HCT116 (cell line): ENCODE measurements around the gene LHX3. TPM values are rescaled to one million over a fixed set of nuclear protein-coding genes. Genes with fewer than 3 reads are reported as not detected.

Source experiments
- ATAC-seq: fragments of 200-7000 bp; cut with Tn5 transposase; 2 replicates; pipeline ENCODE4 v1.9.1; 2020; ENCODE audit warnings: mild to moderate bottlenecking, moderate library complexity
- BruUV-seq: library from RNA; stranded (reverse); fragments of 400-500 nt; replicated peaks from 2 replicates; lab custom pipeline; 2021; lab: Mats Ljungman, UMichigan
- CTCF ChIA-PET: fragments of 300-600 bp; sonication (Branson Sonifier 250); formaldehyde crosslinking; loops from one replicate; lab custom pipeline; 2021; ENCODE audit warnings: antibody characterized with exemption; lab: Charles Lee
- POLR2A ChIA-PET: fragments of 300-600, 350-600 bp; sonication (Branson Sonifier 250); formaldehyde crosslinking; loops from one replicate; lab custom pipeline; 2021; ENCODE audit warnings: antibody characterized with exemption; lab: Charles Lee
- RAD21 ChIA-PET, 2 experiments: fragments of 300-600 bp; sonication (Branson Sonifier 250); formaldehyde crosslinking; loops; one replicate each; lab custom pipeline; 2023; ENCODE audit warnings: low total read pairs in 2 of 2; ENCODE audit not compliant: uncharacterized antibody in 2 of 2, unreplicated experiment in 2 of 2, low non-redundant PET in 1 of 2; lab: Charles Lee
- DNase-seq: peaks from one replicate; pipeline ENCODE4 v3.0.0-alpha.2; 2010; ENCODE audit warnings: low read depth, low spot score
- H2AFZ ChIP-seq: fragments of 200-600 bp; shearing (Covaris generic), sonication (generic); 2 replicates; pipeline ENCODE4 v1.6.1; 2017; ENCODE audit warnings: low read depth, mixed run types, mixed read lengths, antibody characterized with exemption, low read length; ENCODE audit not compliant: poor library complexity, severe bottlenecking
- H3K27ac ChIP-seq: 2 replicates; pipeline ENCODE4 v1.5.1; 2012; ENCODE audit warnings: low read depth, low read length
- H3K27me3 ChIP-seq: fragments of 200-600 bp; sonication (generic); 2 replicates; pipeline ENCODE4 v1.6.1; 2016; ENCODE audit warnings: mixed run types, low read length, mixed read lengths; ENCODE audit not compliant: insufficient read depth
- H3K36me3 ChIP-seq, 2 experiments: fragments of 200-500 bp in 1 of 2; fragments of 200-600 bp in 1 of 2; sonication (Bioruptor generic) in 1 of 2; sonication (generic) in 1 of 2; 2 replicates each; pipeline versions ENCODE4 v1.5.1 to v1.6.1; 2014 to 2016; ENCODE audit warnings: low read length in 2 of 2, inconsistent platforms in 1 of 2, mixed read lengths in 1 of 2, mixed run types in 1 of 2; ENCODE audit not compliant: insufficient read depth in 2 of 2, control insufficient read depth in 1 of 2
- H3K4me1 ChIP-seq, 2 experiments: fragments of 200-600 bp in 1 of 2; sonication (generic) in 1 of 2; 2 replicates each; pipeline versions ENCODE4 v1.5.1 to v1.6.1; 2012 to 2017; ENCODE audit warnings: low read length in 2 of 2, inconsistent platforms in 1 of 2, mild to moderate bottlenecking in 1 of 2, mixed read lengths in 1 of 2, mixed run types in 1 of 2, moderate library complexity in 1 of 2; ENCODE audit not compliant: insufficient read depth in 2 of 2, control insufficient read depth in 1 of 2
- H3K4me2 ChIP-seq: fragments of 200-600 bp; sonication (generic); 2 replicates; pipeline ENCODE4 v1.6.1; 2017; ENCODE audit warnings: mixed run types, low read length, mixed read lengths
- H3K4me3 ChIP-seq, 2 experiments: fragments of 200-600 bp in 1 of 2; sonication (generic) in 1 of 2; replicated peaks in 1 of 2; 2 replicates each; pipeline ENCODE4 v1.5.1; 2011 to 2016; ENCODE audit warnings: low read length in 2 of 2, control low read depth in 1 of 2, low read depth in 1 of 2, mild to moderate bottlenecking in 1 of 2, mixed read lengths in 1 of 2, mixed run types in 1 of 2
- H3K79me2 ChIP-seq: fragments of 200-600 bp; sonication (generic); 2 replicates; pipeline ENCODE4 v1.6.1; 2017; ENCODE audit warnings: mild to moderate bottlenecking, mixed run types, low read length, moderate library complexity, mixed read lengths; ENCODE audit not compliant: insufficient read depth
- H3K9ac ChIP-seq: fragments of 200-600 bp; sonication (generic); 2 replicates; pipeline ENCODE4 v1.6.1; 2016; ENCODE audit warnings: low read length, mixed read lengths
- H3K9me2 ChIP-seq: fragments of 200-600 bp; sonication (generic), shearing (Covaris generic); 2 replicates; pipeline ENCODE4 v1.6.1; 2017; ENCODE audit warnings: mixed run types, mild to moderate bottlenecking, moderate library complexity; ENCODE audit not compliant: insufficient read depth
- H3K9me3 ChIP-seq, 2 experiments: fragments of 200-500 bp in 1 of 2; fragments of 200-600 bp in 1 of 2; sonication (Bioruptor generic) in 1 of 2; sonication (generic) in 1 of 2; 2 replicates each; pipeline ENCODE4 v1.6.1; 2014 to 2017; ENCODE audit warnings: low read length in 2 of 2, mixed read lengths in 2 of 2, inconsistent platforms in 1 of 2, low read depth in 1 of 2, mild to moderate bottlenecking in 1 of 2, mixed run types in 1 of 2, moderate library complexity in 1 of 2; ENCODE audit not compliant: control insufficient read depth in 1 of 2, insufficient read depth in 1 of 2
- H4K20me1 ChIP-seq: fragments of 200-600 bp; sonication (generic), shearing (Covaris generic); 2 replicates; pipeline ENCODE4 v1.6.1; 2017; ENCODE audit warnings: mixed run types, mild to moderate bottlenecking, moderate library complexity; ENCODE audit not compliant: insufficient read depth
- CBX3 ChIP-seq: IDR thresholded peaks from 2 replicates; pipeline ENCODE4 v1.6.1; 2012; ENCODE audit warnings: low read depth
- CEBPB ChIP-seq: IDR thresholded peaks from 2 replicates; pipeline ENCODE4 v1.6.1; 2012; ENCODE audit warnings: low read depth
- EGR1 ChIP-seq: IDR thresholded peaks from 2 replicates; pipeline ENCODE4 v1.6.1; 2012; ENCODE audit warnings: low read depth
- ELF1 ChIP-seq: IDR thresholded peaks from 2 replicates; pipeline ENCODE4 v1.6.1; 2012; ENCODE audit warnings: low read depth, borderline replicate concordance
- EZH2 ChIP-seq: fragments of 200-600 bp; sonication (generic); IDR thresholded peaks from 2 replicates; pipeline ENCODE4 v1.6.1; 2017; ENCODE audit warnings: antibody characterized with exemption, mixed run types
- FOSL1 ChIP-seq: IDR thresholded peaks from 2 replicates; pipeline ENCODE4 v1.6.1; 2012; ENCODE audit warnings: low read depth
- JUND ChIP-seq: IDR thresholded peaks from 2 replicates; pipeline ENCODE4 v1.6.1; 2012
- POLR2A ChIP-seq: IDR thresholded peaks from 2 replicates; pipeline ENCODE4 v1.7.0; 2011; ENCODE audit warnings: borderline replicate concordance; ENCODE audit not compliant: insufficient read depth, insufficient read length; ENCODE audit errors: extremely low read depth
- POLR2AphosphoS5 ChIP-seq: IDR thresholded peaks from 2 replicates; pipeline ENCODE4 v1.6.1; 2011; ENCODE audit warnings: mild to moderate bottlenecking, low read depth, low read length, moderate library complexity
- RAD21 ChIP-seq: IDR thresholded peaks from 2 replicates; pipeline ENCODE4 v1.6.1; 2012; ENCODE audit warnings: low read depth, mild to moderate bottlenecking
- SIN3A ChIP-seq: IDR thresholded peaks from 2 replicates; pipeline ENCODE4 v1.6.1; 2012; ENCODE audit warnings: low read depth
- SP1 ChIP-seq: IDR thresholded peaks from 2 replicates; pipeline ENCODE4 v1.6.1; 2012; ENCODE audit warnings: low read depth
- SRF ChIP-seq: IDR thresholded peaks from 2 replicates; pipeline ENCODE4 v1.6.1; 2012; ENCODE audit warnings: low read depth
- TCF7L2 ChIP-seq: IDR thresholded peaks from 2 replicates; pipeline ENCODE4 v1.7.0; 2011; ENCODE audit warnings: borderline replicate concordance, inconsistent platforms; ENCODE audit not compliant: insufficient read depth, insufficient read length; ENCODE audit errors: extremely low read depth
- YY1 ChIP-seq: IDR thresholded peaks from 2 replicates; pipeline ENCODE4 v1.6.1; 2011; ENCODE audit warnings: low read length, low read depth, moderate library complexity, mild to moderate bottlenecking; ENCODE audit not compliant: insufficient replicate concordance; ENCODE audit errors: extremely low read depth
- ZNF274 ChIP-seq: fragments of 200-500 bp; sonication (Bioruptor generic); IDR thresholded peaks from 2 replicates; pipeline ENCODE4 v1.6.1; 2014; ENCODE audit warnings: mild to moderate bottlenecking, low read depth, low read length, inconsistent platforms
- intact Hi-C: fragments of 100-400 bp; cut with micrococcal nuclease; formaldehyde crosslinking; loops from 2 replicates; pipeline ENCODE4 v1.10.0; 2022
- total RNA-seq: library from RNA; stranded (reverse); gene quantifications from one replicate; pipeline ENCODE4 v1.2.1, GENCODE V29; 2021; ENCODE audit not compliant: unreplicated experiment
- TF ChIP-seq, protein P1 (sequence below): IDR thresholded peaks from 2 replicates; pipeline ENCODE4 v1.6.1; 2012
- TF ChIP-seq, protein P2 (sequence below): IDR thresholded peaks from 2 replicates; pipeline ENCODE4 v1.6.1; 2012; ENCODE audit warnings: low read depth
- TF ChIP-seq, protein P3 (sequence below): IDR thresholded peaks from 2 replicates; pipeline ENCODE4 v1.6.1; 2011; ENCODE audit warnings: mild to moderate bottlenecking, low read length, moderate library complexity; ENCODE audit not compliant: insufficient replicate concordance; ENCODE audit errors: extremely low read depth
- TF ChIP-seq, protein P4 (sequence below): IDR thresholded peaks from 2 replicates; pipeline ENCODE4 v1.6.1; 2012

Gene LHX3
- total RNA-seq, 1 experiment from 2014 or later, result not detected

- ATAC-seq, result no peak
- Histone ChIP-seq H3K79me2 (no peaks in the 10 kb centered on the region), H3K9ac (no peak overlapping the region), H2AFZ (no peak overlapping the region), H4K20me1 (no peaks in the 10 kb centered on the region), H3K9me3 (no peaks in the 10 kb centered on the region), H3K4me2 (no peak overlapping the region), H3K4me3 (no peak overlapping the region), H3K27me3 (no peaks in the 10 kb centered on the region), H3K36me3 (no peaks in the 10 kb centered on the region), H3K4me1 (peaks cover 2 to 13% of the 10 kb centered on the region in 2 experiments; a peak in 3 of 4 replicates), H3K9me2 (no peaks in the 10 kb centered on the region), H3K27ac (no peak overlapping the region)
- ChIA-PET CTCF (no interaction called here), RAD21 (no interaction called here), POLR2A (no interaction called here)
- intact Hi-C loops, result no loop called here
- TF ChIP-seq ELF1, result no peak
- TF ChIP-seq EGR1, result no peak
- TF ChIP-seq, protein P1, sequence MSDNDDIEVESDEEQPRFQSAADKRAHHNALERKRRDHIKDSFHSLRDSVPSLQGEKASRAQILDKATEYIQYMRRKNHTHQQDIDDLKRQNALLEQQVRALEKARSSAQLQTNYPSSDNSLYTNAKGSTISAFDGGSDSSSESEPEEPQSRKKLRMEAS, result no peak
- TF ChIP-seq RAD21, result no peak
- TF ChIP-seq SRF, result no peak
- TF ChIP-seq, protein P2, sequence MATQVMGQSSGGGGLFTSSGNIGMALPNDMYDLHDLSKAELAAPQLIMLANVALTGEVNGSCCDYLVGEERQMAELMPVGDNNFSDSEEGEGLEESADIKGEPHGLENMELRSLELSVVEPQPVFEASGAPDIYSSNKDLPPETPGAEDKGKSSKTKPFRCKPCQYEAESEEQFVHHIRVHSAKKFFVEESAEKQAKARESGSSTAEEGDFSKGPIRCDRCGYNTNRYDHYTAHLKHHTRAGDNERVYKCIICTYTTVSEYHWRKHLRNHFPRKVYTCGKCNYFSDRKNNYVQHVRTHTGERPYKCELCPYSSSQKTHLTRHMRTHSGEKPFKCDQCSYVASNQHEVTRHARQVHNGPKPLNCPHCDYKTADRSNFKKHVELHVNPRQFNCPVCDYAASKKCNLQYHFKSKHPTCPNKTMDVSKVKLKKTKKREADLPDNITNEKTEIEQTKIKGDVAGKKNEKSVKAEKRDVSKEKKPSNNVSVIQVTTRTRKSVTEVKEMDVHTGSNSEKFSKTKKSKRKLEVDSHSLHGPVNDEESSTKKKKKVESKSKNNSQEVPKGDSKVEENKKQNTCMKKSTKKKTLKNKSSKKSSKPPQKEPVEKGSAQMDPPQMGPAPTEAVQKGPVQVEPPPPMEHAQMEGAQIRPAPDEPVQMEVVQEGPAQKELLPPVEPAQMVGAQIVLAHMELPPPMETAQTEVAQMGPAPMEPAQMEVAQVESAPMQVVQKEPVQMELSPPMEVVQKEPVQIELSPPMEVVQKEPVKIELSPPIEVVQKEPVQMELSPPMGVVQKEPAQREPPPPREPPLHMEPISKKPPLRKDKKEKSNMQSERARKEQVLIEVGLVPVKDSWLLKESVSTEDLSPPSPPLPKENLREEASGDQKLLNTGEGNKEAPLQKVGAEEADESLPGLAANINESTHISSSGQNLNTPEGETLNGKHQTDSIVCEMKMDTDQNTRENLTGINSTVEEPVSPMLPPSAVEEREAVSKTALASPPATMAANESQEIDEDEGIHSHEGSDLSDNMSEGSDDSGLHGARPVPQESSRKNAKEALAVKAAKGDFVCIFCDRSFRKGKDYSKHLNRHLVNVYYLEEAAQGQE, result no peak
- TF ChIP-seq POLR2AphosphoS5, result no peak
- TF ChIP-seq TCF7L2, result no peak
- TF ChIP-seq, protein P3, sequence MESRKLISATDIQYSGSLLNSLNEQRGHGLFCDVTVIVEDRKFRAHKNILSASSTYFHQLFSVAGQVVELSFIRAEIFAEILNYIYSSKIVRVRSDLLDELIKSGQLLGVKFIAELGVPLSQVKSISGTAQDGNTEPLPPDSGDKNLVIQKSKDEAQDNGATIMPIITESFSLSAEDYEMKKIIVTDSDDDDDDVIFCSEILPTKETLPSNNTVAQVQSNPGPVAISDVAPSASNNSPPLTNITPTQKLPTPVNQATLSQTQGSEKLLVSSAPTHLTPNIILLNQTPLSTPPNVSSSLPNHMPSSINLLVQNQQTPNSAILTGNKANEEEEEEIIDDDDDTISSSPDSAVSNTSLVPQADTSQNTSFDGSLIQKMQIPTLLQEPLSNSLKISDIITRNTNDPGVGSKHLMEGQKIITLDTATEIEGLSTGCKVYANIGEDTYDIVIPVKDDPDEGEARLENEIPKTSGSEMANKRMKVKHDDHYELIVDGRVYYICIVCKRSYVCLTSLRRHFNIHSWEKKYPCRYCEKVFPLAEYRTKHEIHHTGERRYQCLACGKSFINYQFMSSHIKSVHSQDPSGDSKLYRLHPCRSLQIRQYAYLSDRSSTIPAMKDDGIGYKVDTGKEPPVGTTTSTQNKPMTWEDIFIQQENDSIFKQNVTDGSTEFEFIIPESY, result no peak
- TF ChIP-seq POLR2A, result no peak
- TF ChIP-seq, protein P4, sequence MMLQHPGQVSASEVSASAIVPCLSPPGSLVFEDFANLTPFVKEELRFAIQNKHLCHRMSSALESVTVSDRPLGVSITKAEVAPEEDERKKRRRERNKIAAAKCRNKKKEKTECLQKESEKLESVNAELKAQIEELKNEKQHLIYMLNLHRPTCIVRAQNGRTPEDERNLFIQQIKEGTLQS, result no peak
- no peak for TF ChIP-seq CEBPB
- no peak for TF ChIP-seq SIN3A
- no peak for TF ChIP-seq JUND
- TF ChIP-seq FOSL1, result no peak
- no peak for TF ChIP-seq ZNF274
- no peak for TF ChIP-seq YY1
- TF ChIP-seq EZH2, result no peak
- TF ChIP-seq CBX3, result no peak
- TF ChIP-seq SP1, result no peak
- no TSS peak for BruUV-seq
- no peak for DNase-seq
Measured at GRCh38 chr9:136191099-136191959, 13.6 kb downstream of the LHX3 start.
